Measurements from ENCODE around the gene ZNF300.
"Not testable (repeated sequence)": the region's sequence is repeated elsewhere in the genome, so short reads cannot be mapped to it uniquely, and the experiment has no call there.

The ZNF300 gene

GRCh38 chr5:150860246-150860821 is 44.4 kb downstream of the ZNF300 start:
- no peak for TF ChIP-seq GATA3 (IDR thresholded peaks at IDR 0.05; ENCODE audit: low read depth, low read length)
- no peak for TF ChIP-seq GATA2 (IDR thresholded peaks at IDR 0.05; ENCODE audit: low read depth, low read length)

- no peak for TF ChIP-seq GATA3 (IDR thresholded peaks at IDR 0.05; ENCODE audit: low read depth, low read length)
- TF ChIP-seq GATA2 (IDR thresholded peaks at IDR 0.05; ENCODE audit: low read depth, low read length): no peak
These were observed 51.2 kb downstream of the ZNF300 start for GRCh38 chr5:150853561-150853960.

GRCh38 chr5:150851039-150851438 is 53.7 kb downstream of the ZNF300 start:
- TF ChIP-seq GATA3 (IDR thresholded peaks at IDR 0.05; ENCODE audit: low read depth, low read length) (no peak), GATA2 (IDR thresholded peaks at IDR 0.05; ENCODE audit: low read depth, low read length) (no peak)

GRCh38 chr5:150848271-150848670 is 56.5 kb downstream of the ZNF300 start:
- TF ChIP-seq GATA3 (IDR thresholded peaks at IDR 0.05; ENCODE audit: low read depth, low read length): no peak
- no peak for TF ChIP-seq GATA2 (IDR thresholded peaks at IDR 0.05; ENCODE audit: low read depth, low read length)

GRCh38 chr5:150847334-150847695 is 57.5 kb downstream of the ZNF300 start:
- TF ChIP-seq GATA3 (IDR thresholded peaks at IDR 0.05; ENCODE audit: low read depth, low read length) (no peak), GATA2 (IDR thresholded peaks at IDR 0.05; ENCODE audit: low read depth, low read length) (no peak)

GRCh38 chr5:150846654-150847333 is 58.0 kb downstream of the ZNF300 start:
- TF ChIP-seq GATA3 (IDR thresholded peaks at IDR 0.05; ENCODE audit: low read depth, low read length) (no peak), GATA2 (IDR thresholded peaks at IDR 0.05; ENCODE audit: low read depth, low read length) (no peak)

GRCh38 chr5:150846308-150846653 is 58.5 kb downstream of the ZNF300 start, which contains the start of gene IRGM:
TSS of gene IRGM (plus strand) at chr5:150846521. CDS start at chr5:150848124, 1,603 bp downstream.
- TF ChIP-seq GATA2, GATA3 (IDR thresholded peaks at IDR 0.05; ENCODE audit: low read depth, low read length): not testable (repeated sequence)

Measured in SH-SY5Y (cell line).